HCT116 (cell line): ENCODE results near the gene HHIPL2.

Source experiments
- CEBPB ChIP-seq: IDR thresholded peaks from 2 replicates; pipeline ENCODE4 v1.6.1; 2012; ENCODE audit warnings: low read depth
- EGR1 ChIP-seq: IDR thresholded peaks from 2 replicates; pipeline ENCODE4 v1.6.1; 2012; ENCODE audit warnings: low read depth
- EZH2 ChIP-seq: fragments of 200-600 bp; sonication (generic); IDR thresholded peaks from 2 replicates; pipeline ENCODE4 v1.6.1; 2017; ENCODE audit warnings: antibody characterized with exemption, mixed run types
- EZH2phosphoT487 ChIP-seq: fragments of 200-600 bp; IDR thresholded peaks from 2 replicates; pipeline ENCODE4 v1.6.1; 2018; ENCODE audit warnings: antibody characterized with exemption, borderline replicate concordance
- JUND ChIP-seq: IDR thresholded peaks from 2 replicates; pipeline ENCODE4 v1.6.1; 2012
- POLR2A ChIP-seq: IDR thresholded peaks from 2 replicates; pipeline ENCODE4 v1.7.0; 2011; ENCODE audit warnings: borderline replicate concordance; ENCODE audit not compliant: insufficient read depth, insufficient read length; ENCODE audit errors: extremely low read depth
- POLR2AphosphoS5 ChIP-seq: IDR thresholded peaks from 2 replicates; pipeline ENCODE4 v1.6.1; 2011; ENCODE audit warnings: mild to moderate bottlenecking, low read depth, low read length, moderate library complexity
- RAD21 ChIP-seq: IDR thresholded peaks from 2 replicates; pipeline ENCODE4 v1.6.1; 2012; ENCODE audit warnings: low read depth, mild to moderate bottlenecking
- TCF7L2 ChIP-seq: IDR thresholded peaks from 2 replicates; pipeline ENCODE4 v1.7.0; 2011; ENCODE audit warnings: borderline replicate concordance, inconsistent platforms; ENCODE audit not compliant: insufficient read depth, insufficient read length; ENCODE audit errors: extremely low read depth
- YY1 ChIP-seq: IDR thresholded peaks from 2 replicates; pipeline ENCODE4 v1.6.1; 2011; ENCODE audit warnings: low read length, low read depth, moderate library complexity, mild to moderate bottlenecking; ENCODE audit not compliant: insufficient replicate concordance; ENCODE audit errors: extremely low read depth
- TF ChIP-seq, protein P1 (sequence below), 3 experiments: fragments of 200-600 bp in 1 of 3; sonication (generic) in 1 of 3; IDR thresholded peaks in 2 of 3; conservative IDR thresholded peaks in 1 of 3; 2 replicates each; pipeline ENCODE4 v1.5.1; 2012 to 2017; ENCODE audit warnings: low read depth in 2 of 3, low read length in 2 of 3, antibody characterized with exemption in 1 of 3, borderline replicate concordance in 1 of 3, control low read depth in 1 of 3, mild to moderate bottlenecking in 1 of 3, mixed read lengths in 1 of 3, mixed run types in 1 of 3, moderate library complexity in 1 of 3; ENCODE audit not compliant: insufficient read depth in 1 of 3
- TF ChIP-seq, protein P2 (sequence below): IDR thresholded peaks from 2 replicates; pipeline ENCODE4 v1.6.1; 2012; ENCODE audit warnings: low read depth
- TF ChIP-seq, protein P3 (sequence below): IDR thresholded peaks from 2 replicates; pipeline ENCODE4 v1.6.1; 2012

DNA sequence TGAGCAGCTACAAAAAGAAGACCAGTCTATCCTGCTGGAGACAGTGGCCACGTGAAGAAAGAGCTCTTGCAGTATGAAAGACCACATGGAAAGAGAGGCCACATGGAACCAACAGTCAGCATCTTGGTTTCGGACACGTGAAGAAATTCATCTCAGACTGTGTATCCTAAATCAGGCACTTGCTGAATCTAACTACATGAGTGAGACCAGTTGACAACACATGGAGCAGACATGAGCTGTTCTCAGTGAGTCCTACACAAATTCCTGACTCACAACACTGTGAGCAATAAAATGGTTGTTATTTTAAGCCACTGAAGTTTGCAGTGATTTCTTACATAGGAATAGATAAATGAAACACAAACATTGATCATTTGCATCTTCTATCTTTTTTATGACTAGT lies 44.3 kb upstream of the HHIPL2 start:
- TF ChIP-seq TCF7L2 (no peak), POLR2AphosphoS5 (no peak), POLR2A (no peak), EZH2phosphoT487 (no peak), EZH2 (no peak), EGR1 (no peak), CEBPB (no peak), JUND (no peak), RAD21 (no peak), YY1 (no peak)
- TF ChIP-seq, protein P1, sequence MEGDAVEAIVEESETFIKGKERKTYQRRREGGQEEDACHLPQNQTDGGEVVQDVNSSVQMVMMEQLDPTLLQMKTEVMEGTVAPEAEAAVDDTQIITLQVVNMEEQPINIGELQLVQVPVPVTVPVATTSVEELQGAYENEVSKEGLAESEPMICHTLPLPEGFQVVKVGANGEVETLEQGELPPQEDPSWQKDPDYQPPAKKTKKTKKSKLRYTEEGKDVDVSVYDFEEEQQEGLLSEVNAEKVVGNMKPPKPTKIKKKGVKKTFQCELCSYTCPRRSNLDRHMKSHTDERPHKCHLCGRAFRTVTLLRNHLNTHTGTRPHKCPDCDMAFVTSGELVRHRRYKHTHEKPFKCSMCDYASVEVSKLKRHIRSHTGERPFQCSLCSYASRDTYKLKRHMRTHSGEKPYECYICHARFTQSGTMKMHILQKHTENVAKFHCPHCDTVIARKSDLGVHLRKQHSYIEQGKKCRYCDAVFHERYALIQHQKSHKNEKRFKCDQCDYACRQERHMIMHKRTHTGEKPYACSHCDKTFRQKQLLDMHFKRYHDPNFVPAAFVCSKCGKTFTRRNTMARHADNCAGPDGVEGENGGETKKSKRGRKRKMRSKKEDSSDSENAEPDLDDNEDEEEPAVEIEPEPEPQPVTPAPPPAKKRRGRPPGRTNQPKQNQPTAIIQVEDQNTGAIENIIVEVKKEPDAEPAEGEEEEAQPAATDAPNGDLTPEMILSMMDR (IDR thresholded peaks at IDR 0.05 in 2 of 3, conservative IDR thresholded peaks at IDR 0.05 in 1 of 3; ENCODE audit: borderline replicate concordance in 1 of 3, insufficient read depth in 1 of 3, low read depth in 2 of 3, low read length in 2 of 3): no peak
- TF ChIP-seq, protein P2, sequence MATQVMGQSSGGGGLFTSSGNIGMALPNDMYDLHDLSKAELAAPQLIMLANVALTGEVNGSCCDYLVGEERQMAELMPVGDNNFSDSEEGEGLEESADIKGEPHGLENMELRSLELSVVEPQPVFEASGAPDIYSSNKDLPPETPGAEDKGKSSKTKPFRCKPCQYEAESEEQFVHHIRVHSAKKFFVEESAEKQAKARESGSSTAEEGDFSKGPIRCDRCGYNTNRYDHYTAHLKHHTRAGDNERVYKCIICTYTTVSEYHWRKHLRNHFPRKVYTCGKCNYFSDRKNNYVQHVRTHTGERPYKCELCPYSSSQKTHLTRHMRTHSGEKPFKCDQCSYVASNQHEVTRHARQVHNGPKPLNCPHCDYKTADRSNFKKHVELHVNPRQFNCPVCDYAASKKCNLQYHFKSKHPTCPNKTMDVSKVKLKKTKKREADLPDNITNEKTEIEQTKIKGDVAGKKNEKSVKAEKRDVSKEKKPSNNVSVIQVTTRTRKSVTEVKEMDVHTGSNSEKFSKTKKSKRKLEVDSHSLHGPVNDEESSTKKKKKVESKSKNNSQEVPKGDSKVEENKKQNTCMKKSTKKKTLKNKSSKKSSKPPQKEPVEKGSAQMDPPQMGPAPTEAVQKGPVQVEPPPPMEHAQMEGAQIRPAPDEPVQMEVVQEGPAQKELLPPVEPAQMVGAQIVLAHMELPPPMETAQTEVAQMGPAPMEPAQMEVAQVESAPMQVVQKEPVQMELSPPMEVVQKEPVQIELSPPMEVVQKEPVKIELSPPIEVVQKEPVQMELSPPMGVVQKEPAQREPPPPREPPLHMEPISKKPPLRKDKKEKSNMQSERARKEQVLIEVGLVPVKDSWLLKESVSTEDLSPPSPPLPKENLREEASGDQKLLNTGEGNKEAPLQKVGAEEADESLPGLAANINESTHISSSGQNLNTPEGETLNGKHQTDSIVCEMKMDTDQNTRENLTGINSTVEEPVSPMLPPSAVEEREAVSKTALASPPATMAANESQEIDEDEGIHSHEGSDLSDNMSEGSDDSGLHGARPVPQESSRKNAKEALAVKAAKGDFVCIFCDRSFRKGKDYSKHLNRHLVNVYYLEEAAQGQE: no peak
- TF ChIP-seq, protein P3, sequence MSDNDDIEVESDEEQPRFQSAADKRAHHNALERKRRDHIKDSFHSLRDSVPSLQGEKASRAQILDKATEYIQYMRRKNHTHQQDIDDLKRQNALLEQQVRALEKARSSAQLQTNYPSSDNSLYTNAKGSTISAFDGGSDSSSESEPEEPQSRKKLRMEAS: no peak
